Adipocyte (in vitro differentiated cells): ENCODE measurements around the gene CTNNBL1.

Experiments
- DNase-seq: peaks from one replicate; pipeline ENCODE4 v3.0.0-alpha.2; 2015; ENCODE audit warnings: low read depth
- H3K27me3 ChIP-seq: replicated peaks from 2 replicates; pipeline ENCODE4 v1.7.0; 2013; ENCODE audit warnings: mild to moderate bottlenecking, low read length, moderate library complexity; ENCODE audit not compliant: control insufficient read depth, insufficient read depth
- H3K36me3 ChIP-seq: 2 replicates; pipeline ENCODE4 v1.7.0; 2013; ENCODE audit warnings: low read length, mild to moderate bottlenecking, moderate library complexity; ENCODE audit not compliant: control insufficient read depth, insufficient read depth, severe bottlenecking
- H3K4me1 ChIP-seq: 2 replicates; pipeline ENCODE4 v1.7.0; 2013; ENCODE audit warnings: mild to moderate bottlenecking, low read length, moderate library complexity; ENCODE audit not compliant: control insufficient read depth, insufficient read depth
- H3K4me3 ChIP-seq: 2 replicates; pipeline ENCODE4 v1.7.0; 2013; ENCODE audit warnings: mild to moderate bottlenecking, low read length, moderate library complexity
- H3K9ac ChIP-seq: 2 replicates; pipeline ENCODE4 v1.7.0; 2013; ENCODE audit warnings: mild to moderate bottlenecking, low read length, moderate library complexity
- H3K9me3 ChIP-seq: 2 replicates; pipeline ENCODE4 v1.7.0; 2013; ENCODE audit warnings: mild to moderate bottlenecking, low read length, moderate library complexity; ENCODE audit not compliant: control insufficient read depth

The CTNNBL1 gene

GRCh38 chr20:37729909-37730308 lies 36.1 kb downstream of the CTNNBL1 start:
- Histone ChIP-seq H3K9me3 (no peaks in the 10 kb centered on the region), H3K9ac (no peak overlapping the region), H3K27me3 (no peaks in the 10 kb centered on the region), H3K4me3 (no peak overlapping the region), H3K4me1 (peaks cover 39% of the 10 kb centered on the region), H3K36me3 (no peaks in the 10 kb centered on the region)
- no peak for DNase-seq

GRCh38 chr20:37733416-37733815 lies 39.6 kb downstream of the CTNNBL1 start:
- Histone ChIP-seq H3K36me3 (peaks cover 15% of the 10 kb centered on the region), H3K9ac (no peak overlapping the region), H3K4me3 (no peak overlapping the region), H3K9me3 (no peaks in the 10 kb centered on the region), H3K4me1 (peaks cover 25% of the 10 kb centered on the region), H3K27me3 (no peaks in the 10 kb centered on the region)
- DNase-seq = no peak

GRCh38 chr20:37734228-37734985 lies 40.6 kb downstream of the CTNNBL1 start:
- no peak for DNase-seq
- Histone ChIP-seq H3K36me3 (peaks cover 25% of the 10 kb centered on the region), H3K9ac (no peak overlapping the region), H3K9me3 (no peaks in the 10 kb centered on the region), H3K4me1 (peaks cover 20% of the 10 kb centered on the region), H3K4me3 (no peak overlapping the region), H3K27me3 (no peaks in the 10 kb centered on the region)

GRCh38 chr20:37735541-37735940 lies 41.7 kb downstream of the CTNNBL1 start:
- no peak for DNase-seq
- no peaks in the 10 kb centered on the region for H3K27me3 ChIP-seq
- peaks cover 13% of the 10 kb centered on the region for H3K4me1 ChIP-seq
- no peak overlapping the region for H3K9ac ChIP-seq
- peaks cover 33% of the 10 kb centered on the region for H3K36me3 ChIP-seq
- H3K9me3 ChIP-seq = no peaks in the 10 kb centered on the region
- H3K4me3 ChIP-seq = no peak overlapping the region

GRCh38 chr20:37736132-37736531 lies 42.3 kb downstream of the CTNNBL1 start:
- Histone ChIP-seq H3K9ac (no peak overlapping the region), H3K4me3 (no peak overlapping the region), H3K36me3 (peaks cover 33% of the 10 kb centered on the region), H3K9me3 (no peaks in the 10 kb centered on the region), H3K27me3 (no peaks in the 10 kb centered on the region), H3K4me1 (peaks cover 13% of the 10 kb centered on the region)
- no peak for DNase-seq

GRCh38 chr20:37737826-37738420 lies 44.1 kb downstream of the CTNNBL1 start:
- no peaks in the 10 kb centered on the region for H3K27me3 ChIP-seq
- peaks cover 33% of the 10 kb centered on the region for H3K36me3 ChIP-seq
- H3K4me1 ChIP-seq = peaks cover 13% of the 10 kb centered on the region
- DNase-seq = no peak
- H3K9ac ChIP-seq = no peak overlapping the region
- no peak overlapping the region for H3K4me3 ChIP-seq
- no peaks in the 10 kb centered on the region for H3K9me3 ChIP-seq

GRCh38 chr20:37741055-37741454 lies 47.2 kb downstream of the CTNNBL1 start:
- Histone ChIP-seq H3K4me1 (no peaks in the 10 kb centered on the region), H3K36me3 (peaks cover 33% of the 10 kb centered on the region), H3K27me3 (no peaks in the 10 kb centered on the region), H3K4me3 (no peak overlapping the region), H3K9me3 (no peaks in the 10 kb centered on the region), H3K9ac (no peak overlapping the region)
- DNase-seq = peak; percentile 23

- Histone ChIP-seq H3K4me3 (no peak overlapping the region), H3K27me3 (no peaks in the 10 kb centered on the region), H3K4me1 (no peaks in the 10 kb centered on the region), H3K36me3 (peaks cover 37% of the 10 kb centered on the region), H3K9ac (no peak overlapping the region), H3K9me3 (no peaks in the 10 kb centered on the region)
- DNase-seq = peak; percentile 57
These were observed 47.7 kb downstream of the CTNNBL1 start for GRCh38 chr20:37741570-37741969.

- H3K4me1 ChIP-seq = no peaks in the 10 kb centered on the region
- no peak overlapping the region for H3K4me3 ChIP-seq
- no peaks in the 10 kb centered on the region for H3K27me3 ChIP-seq
- H3K9ac ChIP-seq = no peak overlapping the region
- no peaks in the 10 kb centered on the region for H3K9me3 ChIP-seq
- peaks cover 40% of the 10 kb centered on the region for H3K36me3 ChIP-seq
- DNase-seq = no peak
These were observed 48.3 kb downstream of the CTNNBL1 start for GRCh38 chr20:37742131-37742530.

GRCh38 chr20:37744347-37744746 lies 50.5 kb downstream of the CTNNBL1 start:
- Histone ChIP-seq H3K27me3 (no peaks in the 10 kb centered on the region), H3K4me3 (no peak overlapping the region), H3K9ac (no peak overlapping the region), H3K9me3 (no peaks in the 10 kb centered on the region), H3K4me1 (no peaks in the 10 kb centered on the region), H3K36me3 (peaks cover 35% of the 10 kb centered on the region)
- DNase-seq = no peak

- DNase-seq = no peak
These were observed 51.7 kb downstream of the CTNNBL1 start for GRCh38 chr20:37745553-37745952.

More at GRCh38 chr20:37745553-37745952, 51.7 kb downstream of the CTNNBL1 start:
- Histone ChIP-seq H3K9ac (no peak overlapping the region), H3K36me3 (peaks cover 33% of the 10 kb centered on the region), H3K27me3 (no peaks in the 10 kb centered on the region), H3K9me3 (no peaks in the 10 kb centered on the region), H3K4me3 (no peak overlapping the region), H3K4me1 (no peaks in the 10 kb centered on the region)
